DMS153 treated with DMSO at 0.1 percent for 48 hours (cell line): ENCODE results near the gene TSC22D2.

Source experiments
- DNase-seq: peaks from one replicate; lab custom pipeline; 2025; ENCODE audit not compliant: unreplicated experiment; lab: John Stamatoyannopoulos, UW

The TSC22D2 gene

GRCh38 chr3:150411106-150411460 lies 3.0 kb downstream of the TSC22D2 start:
- DNase-seq, result no peak

GRCh38 chr3:150411546-150411945 lies 3.4 kb downstream of the TSC22D2 start:
- DNase-seq, result no peak

- DNase-seq, result no peak
Measured at GRCh38 chr3:150411976-150412375, 3.9 kb downstream of the TSC22D2 start.

GRCh38 chr3:150412561-150413231 lies 4.6 kb downstream of the TSC22D2 start:
- DNase-seq, result no peak

- no peak for DNase-seq
Measured at GRCh38 chr3:150414258-150414657, 6.2 kb downstream of the TSC22D2 start.

GRCh38 chr3:150414959-150415358 lies 6.9 kb downstream of the TSC22D2 start:
- no peak for DNase-seq

GRCh38 chr3:150419076-150419868 lies 11.2 kb downstream of the TSC22D2 start:
- no peak for DNase-seq

- DNase-seq, result no peak
Measured at GRCh38 chr3:150419959-150420358, 11.9 kb downstream of the TSC22D2 start.

GRCh38 chr3:150421256-150421655 lies 13.2 kb downstream of the TSC22D2 start:
- DNase-seq, result no peak

- no peak for DNase-seq
Measured at GRCh38 chr3:150421799-150422548, 13.9 kb downstream of the TSC22D2 start.

GRCh38 chr3:150422907-150423306 lies 14.8 kb downstream of the TSC22D2 start:
- no peak for DNase-seq

GRCh38 chr3:150423761-150424160 lies 15.7 kb downstream of the TSC22D2 start:
- no peak for DNase-seq

GRCh38 chr3:150426292-150426691 lies 18.2 kb downstream of the TSC22D2 start:
- DNase-seq, result no peak

- DNase-seq, result no peak
Measured at GRCh38 chr3:150428562-150428961, 20.5 kb downstream of the TSC22D2 start.

- no peak for DNase-seq
Measured at GRCh38 chr3:150429767-150430671, 21.9 kb downstream of the TSC22D2 start.

- no peak for DNase-seq
Measured at GRCh38 chr3:150433347-150433746, 25.2 kb downstream of the TSC22D2 start.

- no peak for DNase-seq
Measured at GRCh38 chr3:150434234-150434633, 26.1 kb downstream of the TSC22D2 start.

- no peak for DNase-seq
Measured at GRCh38 chr3:150436161-150436560, 28.1 kb downstream of the TSC22D2 start.

GRCh38 chr3:150439657-150440056 lies 31.6 kb downstream of the TSC22D2 start:
- no peak for DNase-seq

GRCh38 chr3:150443331-150443741 lies 35.2 kb downstream of the TSC22D2 start:
- no peak for DNase-seq

- DNase-seq, result no peak
Measured at GRCh38 chr3:150444371-150444770, 36.3 kb downstream of the TSC22D2 start.
